DND-41 (cell line): ENCODE data around the gene OGFOD2.

Source experiments
- CTCF ChIP-seq: IDR thresholded peaks from 2 replicates; pipeline ENCODE4 v1.5.1; 2012; ENCODE audit warnings: borderline replicate concordance, low read length, moderate library complexity, mild to moderate bottlenecking; ENCODE audit not compliant: poor library complexity, severe bottlenecking; ENCODE audit errors: extremely low read depth
- EZH2 ChIP-seq: IDR thresholded peaks from 3 replicates; pipeline ENCODE4 v1.6.1; 2012; ENCODE audit warnings: borderline replicate concordance, low read depth, mild to moderate bottlenecking, moderate library complexity, low read length, inconsistent platforms; ENCODE audit not compliant: severe bottlenecking

GRCh38 chr12:122988612-122989212, 13.7 kb downstream of the OGFOD2 start:
- TF ChIP-seq CTCF (no peak), EZH2 (no peak)
